SKM-1 (cell line): ENCODE measurements around the gene TPRG1L.

ENCODE experiments used
- DNase-seq: peaks from one replicate; lab custom pipeline; 2025; ENCODE audit not compliant: unreplicated experiment; lab: John Stamatoyannopoulos, UW

The TPRG1L gene

DNA sequence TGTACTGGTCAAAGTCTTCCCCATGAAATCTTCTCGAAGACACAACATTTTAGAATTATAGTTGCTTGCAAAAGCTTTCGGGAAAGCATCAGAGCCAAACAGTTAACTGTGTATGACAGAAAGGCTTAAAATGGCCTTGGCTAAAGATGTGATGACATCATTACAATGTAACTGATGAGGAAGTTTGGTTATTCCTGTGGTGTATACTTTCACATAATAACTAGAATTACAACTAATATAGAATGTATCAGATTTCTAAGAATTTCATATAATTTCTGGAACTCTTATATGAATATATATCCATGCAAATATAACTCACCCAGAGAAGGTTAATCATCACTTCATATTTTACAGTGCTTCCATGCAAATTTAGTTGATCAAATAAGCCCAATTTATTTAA lies 35.9 kb downstream of the TPRG1L start:
- no peak for DNase-seq

DNA sequence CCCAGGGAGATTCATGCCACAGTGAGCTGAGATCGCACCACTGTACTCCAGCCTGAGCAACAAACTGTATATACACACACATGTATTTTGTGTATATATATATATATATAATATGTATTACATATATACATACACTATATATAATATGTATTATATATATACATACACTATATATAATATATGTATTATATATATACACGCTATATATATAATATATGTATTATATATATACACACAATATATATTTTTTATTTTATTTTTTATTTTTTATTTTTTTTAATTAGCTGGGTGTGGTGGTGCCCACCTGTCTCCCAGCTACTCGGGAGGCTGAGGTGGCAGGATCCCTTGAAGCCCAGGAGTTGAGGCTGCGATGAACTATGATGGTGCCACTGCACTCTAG lies 36.8 kb downstream of the TPRG1L start:
- no peak for DNase-seq

DNA sequence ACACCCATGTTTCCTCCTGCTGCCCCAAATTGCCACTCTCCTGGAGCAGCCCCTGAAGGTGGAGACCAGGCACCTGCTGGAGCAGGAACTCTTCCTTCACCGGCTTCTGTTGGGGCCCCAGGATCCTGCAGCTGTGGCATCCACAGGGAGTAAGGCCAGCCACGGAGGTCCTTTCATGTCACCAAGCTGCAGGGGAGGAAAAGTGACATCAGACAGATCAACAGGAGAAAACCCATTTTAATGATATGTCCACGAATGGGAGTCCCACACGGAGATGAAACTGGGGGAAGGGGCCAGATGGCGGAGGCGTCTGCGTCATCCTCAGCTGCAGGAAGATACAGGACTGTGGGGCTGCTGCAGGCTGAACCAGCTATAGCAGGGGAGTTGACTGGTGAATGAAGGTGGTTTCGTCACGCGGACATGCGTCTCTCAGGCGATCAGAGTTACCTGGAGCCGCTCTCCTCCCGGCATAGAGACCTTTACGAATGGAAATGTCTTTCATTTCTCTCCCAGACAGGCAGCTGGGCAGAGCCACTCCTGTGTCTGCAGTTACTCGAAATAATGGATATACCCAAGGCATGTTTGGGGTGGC lies 37.4 kb downstream of the TPRG1L start:
- DNase-seq, result no peak

DNA sequence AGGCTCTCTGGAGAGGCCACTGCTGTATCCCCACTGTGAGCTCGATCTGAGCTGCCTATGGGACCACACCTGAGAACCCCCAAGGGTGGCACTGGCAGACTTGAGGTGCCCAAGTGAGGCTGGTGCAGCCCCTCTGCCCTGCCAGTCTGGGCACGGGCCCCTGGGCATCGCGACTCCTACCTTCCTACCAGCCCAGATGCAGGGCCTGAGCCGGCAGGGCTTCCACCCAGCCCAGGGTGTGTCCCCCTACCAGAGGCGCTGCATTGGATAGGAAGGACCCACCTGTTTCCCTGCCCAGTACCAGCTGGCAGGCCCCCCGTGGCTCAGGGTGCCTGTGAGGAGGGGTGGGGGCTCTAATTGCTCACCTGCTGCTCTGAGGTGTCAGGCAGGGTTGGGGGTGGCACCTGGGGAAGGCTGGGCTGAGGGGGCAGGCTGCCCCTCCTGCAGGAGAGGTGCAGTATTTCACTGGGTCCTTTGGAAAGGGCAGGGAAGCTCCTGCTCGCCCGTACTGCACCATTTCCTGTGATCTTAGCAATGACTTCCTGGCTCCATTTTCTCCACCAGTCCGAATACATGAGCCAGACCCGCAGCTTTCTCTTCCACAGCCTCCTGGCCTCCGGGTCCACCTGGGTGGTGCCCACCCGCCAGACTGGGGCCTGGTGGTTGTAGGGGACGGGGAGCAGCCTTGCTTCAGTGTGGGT lies 39.3 kb downstream of the TPRG1L start:
- DNase-seq, result no peak

DNA sequence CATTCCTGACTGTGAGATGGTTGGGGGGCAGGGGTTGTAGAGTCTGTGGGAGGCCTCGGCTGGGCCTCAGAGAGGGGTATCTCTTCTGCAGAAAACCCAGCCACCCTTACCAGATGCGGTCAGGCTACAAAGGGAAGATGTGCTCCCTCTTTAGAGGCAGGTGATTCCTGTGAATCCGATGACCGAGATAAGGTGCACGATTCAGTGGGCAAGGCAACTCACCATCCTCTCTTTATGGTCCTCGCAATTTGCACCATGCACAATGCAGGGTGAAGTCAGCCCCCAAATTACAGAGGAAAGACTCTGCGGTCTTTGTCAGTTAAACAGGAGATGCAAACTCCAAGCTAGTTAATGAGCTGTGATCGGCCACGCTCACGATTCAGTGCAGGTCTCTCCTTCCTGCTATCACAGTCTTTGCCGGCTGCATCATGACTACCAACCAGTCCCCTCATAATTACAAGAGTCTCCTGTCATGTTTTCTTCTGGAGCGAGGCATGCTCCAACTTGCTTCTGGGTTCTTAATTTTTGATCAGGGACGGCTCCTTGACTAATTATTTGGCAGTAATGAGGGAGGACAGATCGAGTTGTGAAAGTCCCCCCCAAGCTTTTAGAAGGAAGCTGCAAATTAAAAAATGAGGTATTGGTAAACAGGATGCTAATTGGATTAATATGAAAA lies 40.0 kb downstream of the TPRG1L start:
- DNase-seq, result no peak

DNA sequence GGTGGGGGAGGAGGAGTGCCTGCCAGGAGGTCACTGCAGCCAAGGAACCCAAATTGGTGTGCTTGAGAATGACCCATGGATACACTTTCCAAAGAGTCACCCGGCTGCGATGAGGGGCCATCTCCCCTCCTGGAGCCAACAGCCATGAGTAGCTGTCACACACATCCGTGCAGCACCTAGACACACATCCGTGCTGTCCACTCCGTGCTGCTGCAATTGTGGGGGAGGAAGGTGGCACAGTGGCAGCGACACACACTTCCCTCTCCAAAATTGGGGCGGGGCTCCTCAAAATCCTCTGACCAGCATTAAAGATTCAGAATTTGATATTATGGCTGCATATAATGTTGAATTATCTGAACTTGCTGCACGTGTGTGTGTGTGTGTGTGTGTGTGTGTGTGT lies 43.3 kb downstream of the TPRG1L start:
- DNase-seq, result no peak

DNA sequence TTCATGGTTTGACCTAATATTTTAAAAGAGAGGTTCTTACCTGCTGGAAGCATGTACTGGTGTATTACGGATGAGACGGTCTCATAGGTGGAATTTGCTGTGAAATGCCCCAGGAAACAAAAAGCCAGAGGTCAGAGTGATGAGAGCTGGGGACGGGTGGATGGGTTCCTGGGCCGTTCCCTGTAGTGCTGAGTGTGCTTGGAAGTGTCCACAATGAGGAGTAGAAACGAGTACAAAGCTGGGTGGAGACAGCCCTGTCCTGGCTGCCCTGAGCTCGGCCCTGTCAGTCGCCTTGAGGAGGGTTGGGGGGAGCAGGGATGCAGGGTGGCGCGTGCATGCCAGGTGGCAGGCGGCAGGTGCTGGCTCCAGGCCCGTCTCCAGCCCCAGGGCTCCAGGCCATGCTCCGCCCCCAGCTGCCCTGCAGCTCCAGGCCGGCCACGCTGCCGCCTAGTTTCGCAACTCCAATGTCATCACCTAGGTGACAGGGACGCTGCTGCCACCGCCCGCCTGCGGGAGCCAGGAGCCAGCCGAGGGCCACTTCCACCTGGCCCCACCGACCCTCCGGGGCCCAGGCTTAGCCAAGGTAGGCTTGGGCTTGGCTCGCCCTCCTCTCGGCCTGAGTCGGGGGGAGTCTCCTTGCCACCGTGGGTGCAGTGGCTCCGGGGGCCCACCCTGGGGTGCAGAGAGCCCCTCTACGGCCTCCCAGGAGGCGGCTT lies 43.9 kb downstream of the TPRG1L start:
- DNase-seq, result peak; percentile 57

DNA sequence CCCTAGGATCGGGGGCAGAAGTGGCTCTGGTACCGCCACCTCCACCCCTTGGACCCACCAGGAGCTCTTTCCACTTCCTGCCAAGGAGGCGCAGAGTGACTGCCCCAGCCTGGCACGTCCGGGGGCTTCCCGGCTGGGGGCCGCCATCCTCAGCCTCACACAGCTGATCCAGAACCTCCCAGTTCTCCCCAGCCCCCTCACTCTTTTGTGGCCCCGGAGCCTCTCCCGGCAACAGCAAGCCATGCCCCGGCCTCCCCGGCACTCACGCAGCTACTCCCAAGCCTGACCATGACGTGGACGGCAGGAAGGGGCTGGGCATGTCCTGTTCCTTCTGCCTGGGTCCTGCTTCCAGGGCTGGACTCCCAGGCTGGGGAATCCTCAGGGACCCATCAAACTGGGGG lies 44.6 kb downstream of the TPRG1L start:
- DNase-seq, result no peak

DNA sequence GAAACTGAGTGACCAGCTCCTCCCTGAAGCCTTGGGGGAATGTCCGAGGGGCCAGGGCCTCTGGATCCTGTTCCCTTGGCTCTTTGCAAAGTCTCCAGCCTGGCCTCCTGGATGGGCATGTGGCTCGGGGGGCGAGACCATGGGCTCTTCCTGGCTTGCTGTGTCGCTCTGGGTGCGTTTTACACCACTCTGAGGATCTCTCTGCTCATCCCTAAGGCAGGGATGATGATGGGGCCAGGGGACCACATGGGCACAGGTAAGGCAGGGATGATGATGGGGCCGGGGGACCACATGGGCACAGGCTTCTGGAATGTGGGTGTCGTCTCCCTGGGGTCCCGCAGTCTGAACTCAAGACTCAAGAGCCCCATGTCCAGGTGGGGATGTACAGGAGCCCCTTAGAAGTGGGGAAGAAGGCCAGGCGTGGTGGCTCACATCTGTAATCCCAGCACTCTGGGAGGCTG lies 45.2 kb downstream of the TPRG1L start:
- DNase-seq, result no peak

DNA sequence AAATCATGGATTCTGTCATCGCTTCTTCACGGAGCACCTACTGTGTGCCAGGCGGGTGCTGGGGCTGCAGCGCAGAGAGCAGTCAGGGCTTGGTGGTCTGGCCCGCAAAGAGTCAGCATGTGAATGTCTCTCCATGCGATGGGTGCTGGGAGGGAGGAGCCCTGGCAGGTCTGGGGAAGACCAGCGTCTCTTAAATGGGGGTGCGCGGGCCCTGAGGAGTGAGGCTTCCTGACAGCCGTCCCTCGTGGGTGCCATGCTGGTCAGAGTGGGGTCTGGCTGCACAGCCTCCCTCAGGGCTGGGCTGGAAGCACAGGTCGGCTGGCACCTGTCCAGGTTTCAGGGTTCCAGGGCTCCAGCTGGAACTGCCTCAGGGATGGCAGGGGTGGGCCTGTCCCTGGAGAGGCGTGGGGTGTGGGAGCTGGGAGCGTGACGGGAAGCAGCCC lies 46.0 kb downstream of the TPRG1L start:
- DNase-seq, result no peak

DNA sequence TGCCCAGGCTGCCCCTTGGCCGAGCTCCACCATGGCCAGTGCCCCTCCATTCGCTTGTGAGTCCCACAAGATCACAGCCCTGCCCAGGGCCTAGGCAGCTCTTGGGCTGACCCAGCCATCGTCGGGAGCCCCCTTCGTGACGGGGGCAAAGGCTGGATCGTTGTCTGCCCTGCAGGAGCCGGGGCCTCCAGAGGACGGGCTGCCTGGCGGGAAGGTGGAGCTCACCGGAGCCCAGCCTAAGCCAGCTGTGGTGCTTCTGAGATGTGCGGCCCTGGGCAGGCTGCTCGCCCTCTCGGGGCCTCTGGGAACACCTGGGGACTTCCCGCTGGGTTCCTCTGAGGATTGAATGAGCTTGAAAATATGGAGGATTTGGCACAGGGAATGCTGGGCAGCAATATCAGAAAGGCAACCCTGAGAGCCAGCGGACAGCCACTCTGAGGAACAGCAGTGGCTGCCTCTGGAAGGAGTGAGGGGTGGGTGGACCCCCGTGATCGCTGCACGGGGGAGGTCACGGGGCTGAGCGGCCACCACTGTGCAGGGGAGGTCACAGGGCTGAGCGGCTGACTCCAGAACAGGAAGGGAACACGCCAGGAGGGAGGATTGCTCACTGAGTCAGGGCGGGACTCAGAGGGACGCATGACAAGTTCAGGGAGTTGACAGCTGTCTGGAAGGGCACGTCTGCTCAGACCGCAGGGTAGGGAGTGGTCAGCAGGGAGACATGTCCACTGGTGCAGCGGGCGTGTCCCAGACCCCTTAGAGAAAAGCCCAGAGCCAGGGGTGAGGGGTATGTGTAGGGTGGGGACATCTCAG lies 46.8 kb downstream of the TPRG1L start:
- no peak for DNase-seq

DNA sequence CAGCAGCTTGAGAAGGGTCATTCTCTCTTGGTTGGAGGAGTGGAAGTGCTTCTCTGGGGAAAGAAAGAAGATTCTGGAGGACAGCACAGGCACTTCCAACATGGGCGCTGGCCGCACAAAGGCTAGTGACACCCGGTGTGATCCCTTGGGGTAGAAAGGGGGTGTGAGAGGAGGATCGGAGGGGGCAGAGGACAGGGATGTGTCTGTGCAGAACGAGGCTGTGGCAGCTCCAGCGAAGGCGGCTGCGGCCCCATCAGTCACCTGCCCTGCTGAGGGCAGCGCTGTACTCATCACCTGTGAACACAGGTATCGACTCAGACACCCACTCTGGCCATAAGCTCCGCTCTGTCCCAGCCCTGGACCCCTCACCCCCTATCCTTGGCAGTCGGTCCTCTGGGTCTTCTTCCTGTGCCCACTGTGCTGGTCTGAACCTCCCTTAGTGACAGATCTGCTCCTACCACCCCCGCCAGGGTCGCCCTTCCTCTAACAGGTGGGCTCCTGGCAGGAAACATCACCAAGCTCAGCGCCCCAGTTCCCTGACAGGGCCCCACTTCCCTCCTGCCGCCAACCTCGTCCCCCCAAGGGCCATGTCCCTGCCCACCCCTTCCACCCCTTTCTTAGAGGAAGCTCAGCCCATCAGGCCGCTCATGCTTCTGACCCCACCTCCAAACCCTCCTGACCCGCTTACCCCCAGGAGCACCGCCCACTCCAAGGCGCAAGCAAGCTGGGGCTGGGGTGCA lies 47.6 kb downstream of the TPRG1L start:
- no peak for DNase-seq

DNA sequence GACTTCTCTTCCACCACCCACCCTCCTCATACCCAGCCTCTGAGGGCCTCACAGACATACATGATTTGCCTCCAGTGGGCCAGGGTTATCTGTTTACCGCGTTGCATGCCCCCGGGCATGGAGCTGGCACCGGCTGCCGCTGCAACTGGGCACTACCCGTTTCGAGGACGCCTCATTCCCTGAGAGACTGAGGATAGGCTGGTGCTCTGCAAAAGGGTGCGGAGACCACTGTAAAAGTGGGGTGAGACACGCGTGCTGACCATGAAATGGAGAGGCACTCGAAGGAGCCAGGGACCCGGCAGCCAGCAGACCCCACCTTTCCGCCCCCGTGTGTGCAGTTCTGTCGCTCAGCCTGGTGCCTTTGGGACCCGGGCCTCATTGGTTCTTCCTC lies 48.2 kb downstream of the TPRG1L start:
- no peak for DNase-seq

DNA sequence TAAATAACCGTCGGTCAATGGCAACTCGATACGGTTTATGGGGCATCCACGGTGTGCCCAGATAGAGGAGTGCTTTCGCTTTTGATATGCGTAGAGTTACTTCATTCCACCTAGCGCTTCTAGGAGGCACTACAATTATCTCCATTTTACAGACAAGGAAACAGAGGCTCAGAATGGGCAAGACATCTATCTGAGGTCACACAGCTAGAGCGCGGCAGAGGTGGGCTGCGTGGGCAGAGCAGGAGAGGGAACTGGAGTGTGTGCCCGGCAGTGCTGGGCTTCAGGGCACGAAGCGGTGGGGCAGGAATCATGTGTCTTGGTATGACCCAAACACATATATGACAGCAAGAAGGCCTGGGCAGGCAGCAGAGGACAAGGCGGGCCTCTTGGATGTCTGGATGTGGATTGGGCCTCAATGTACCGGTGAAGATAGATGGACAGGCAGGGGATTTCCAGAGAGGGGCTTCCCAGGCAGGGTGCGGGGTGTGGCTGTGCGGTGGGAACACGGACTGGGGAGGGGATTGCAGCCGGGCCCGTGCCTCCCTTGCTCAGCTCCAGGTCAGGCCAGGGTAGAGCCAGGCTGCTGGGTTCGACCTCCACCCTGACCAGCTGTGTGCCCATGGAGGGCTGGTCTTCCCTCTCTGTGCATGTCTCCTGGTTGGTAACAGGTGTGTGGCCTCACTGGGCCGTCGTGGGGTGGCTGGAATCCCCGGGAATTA lies 48.7 kb downstream of the TPRG1L start:
- DNase-seq, result no peak

DNA sequence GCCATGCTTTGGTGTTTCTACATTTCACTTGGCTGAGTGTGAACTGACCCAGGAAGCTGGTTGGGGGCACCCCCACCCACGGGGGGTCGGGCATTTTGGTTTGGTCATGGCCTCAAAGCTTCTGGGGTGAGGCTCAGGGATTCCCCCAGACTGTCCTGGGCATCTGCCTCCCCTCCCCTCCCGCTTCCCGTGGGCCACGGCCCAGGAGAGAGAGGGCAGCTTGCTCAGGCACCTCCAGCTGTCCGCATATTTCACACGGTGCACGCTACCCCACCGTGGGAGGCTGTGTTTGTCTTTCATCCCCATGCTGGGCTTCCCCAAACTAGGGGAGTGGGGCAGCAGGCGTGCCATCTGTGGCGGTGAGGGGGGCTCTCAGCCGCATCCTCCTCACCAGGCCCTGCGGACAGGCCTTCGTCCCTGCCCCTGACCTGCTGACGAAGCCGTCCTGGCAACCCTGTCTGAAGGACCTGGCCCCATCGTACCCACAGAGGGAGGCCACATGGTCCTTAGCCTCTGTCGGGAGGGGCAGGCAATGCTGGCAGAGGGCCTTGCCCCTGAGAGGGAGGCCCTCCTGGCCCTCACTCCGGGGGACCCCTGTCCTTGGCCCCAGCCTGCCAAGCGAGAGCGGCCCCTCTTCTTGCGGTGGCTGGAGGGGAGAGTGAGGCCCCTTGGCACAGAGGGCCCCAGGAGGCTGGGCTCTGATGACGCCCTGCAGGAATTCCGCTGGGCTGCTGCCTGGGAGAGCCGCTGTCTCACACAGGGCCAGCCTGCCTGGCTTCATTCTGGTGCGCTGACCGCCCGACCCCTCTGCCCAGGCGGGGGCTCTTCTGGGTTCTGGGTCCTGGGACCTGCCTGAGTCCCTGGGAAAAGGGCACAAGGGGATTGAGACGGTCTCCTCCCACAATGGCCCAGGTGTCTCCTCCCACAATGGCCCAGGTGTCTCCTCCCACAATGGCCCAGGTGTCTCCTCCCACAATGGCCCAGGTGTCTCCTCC lies 49.6 kb downstream of the TPRG1L start:
- no peak for DNase-seq

DNA sequence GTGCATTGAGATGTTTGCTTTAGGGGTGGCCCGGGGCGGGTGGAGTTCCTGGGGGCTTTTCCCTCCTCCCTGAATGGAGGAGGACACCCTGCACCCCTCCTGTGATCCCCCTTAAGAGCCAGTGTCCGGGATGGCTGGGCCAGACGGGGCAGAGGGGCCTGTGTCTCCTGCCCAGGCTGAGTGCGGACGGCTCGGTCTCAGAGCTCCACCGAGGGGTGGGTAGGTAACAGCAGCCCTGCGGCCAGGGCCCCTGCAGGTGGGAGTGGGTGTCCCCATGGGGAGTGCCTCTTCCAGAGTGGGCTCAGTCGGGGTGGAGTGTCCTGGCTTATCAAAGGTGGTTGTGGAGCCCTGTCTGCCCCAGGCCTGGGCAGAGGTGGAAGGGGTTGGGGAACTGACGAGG lies 50.6 kb downstream of the TPRG1L start:
- DNase-seq, result no peak

DNA sequence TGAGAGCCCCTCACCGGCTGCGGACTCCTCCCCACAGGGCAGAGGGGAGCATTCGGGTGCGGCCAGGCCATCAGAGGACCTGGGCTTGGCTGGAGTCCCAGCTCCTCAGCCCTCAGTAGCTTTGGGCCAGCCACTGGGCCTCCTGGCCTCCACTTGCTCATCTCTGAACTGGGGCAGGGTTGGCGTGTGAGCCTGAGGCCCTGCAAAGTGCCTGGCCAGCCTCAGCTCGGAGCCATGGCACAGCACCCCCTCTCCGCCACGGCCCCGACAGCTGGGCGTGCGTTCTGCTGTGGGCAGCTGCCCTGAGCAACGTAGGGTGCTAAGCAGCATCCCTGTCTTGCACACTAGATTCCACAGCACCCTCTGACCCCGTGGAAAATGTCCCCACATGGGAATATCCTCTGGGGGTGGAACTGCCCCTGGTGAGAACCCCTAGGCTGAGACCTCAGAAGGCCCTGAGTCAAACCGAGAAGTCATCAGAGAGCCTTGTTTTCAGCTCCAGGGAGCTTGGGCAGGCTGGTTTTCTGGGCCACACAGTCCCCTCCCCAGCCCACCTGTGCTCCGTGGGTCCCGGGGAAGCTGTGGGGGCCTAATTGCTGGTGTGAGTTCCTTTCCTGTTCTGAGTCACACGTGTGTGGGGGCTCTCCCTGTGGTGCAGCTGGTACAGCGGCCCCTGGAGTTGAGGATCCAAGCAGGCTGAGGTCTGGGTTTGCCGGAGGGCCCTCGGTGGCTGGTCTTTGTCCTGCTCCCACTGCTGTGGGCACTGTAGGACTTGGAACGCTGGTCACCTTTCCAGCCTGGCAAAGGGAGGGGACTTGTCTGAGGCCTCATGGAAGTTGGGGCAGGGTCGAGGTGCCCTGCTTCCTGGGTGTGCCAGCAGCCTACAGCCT lies 52.0 kb downstream of the TPRG1L start:
- DNase-seq, result no peak
